ENCODE results near the gene FIGN. TPM values are rescaled to one million over a fixed set of nuclear protein-coding genes. Genes with fewer than 3 reads are reported as not detected.

The FIGN gene
- total and polyA plus RNA-seq, 11 donors: 3.0 to 16.5 (median 12.1) TPM

DNA sequence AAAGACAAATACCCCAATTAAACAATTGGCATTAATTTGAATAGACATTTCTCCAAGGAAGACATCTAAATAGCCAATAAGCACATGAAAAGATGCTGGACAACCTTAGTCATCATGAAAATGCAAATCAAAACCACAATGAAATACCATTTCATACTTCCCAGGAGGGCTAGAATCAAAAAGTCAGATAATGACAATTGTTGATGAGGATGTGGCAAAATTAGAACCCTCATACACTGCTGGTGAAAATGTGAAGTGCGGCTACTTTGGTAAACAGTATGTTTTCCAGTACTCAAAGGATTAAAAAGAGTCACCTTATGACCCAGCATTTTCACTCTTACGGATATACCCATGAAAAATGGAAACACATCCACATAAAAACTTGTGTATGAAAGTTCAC, 91.6 kb downstream of the FIGN start:
- Histone ChIP-seq H3K4me3 (no peak overlapping the region), H3K9me3 (no peaks in the 10 kb centered on the region), H3K27me3 (no peaks in the 10 kb centered on the region), H3K4me1 (peaks cover 0 to 45% (median 7%) of the 10 kb centered on the region in 12 donors), H3K36me3 (no peaks in the 10 kb centered on the region), H3K27ac (no peak overlapping the region)
- no peak for TF ChIP-seq POLR2A (IDR thresholded peaks at IDR 0.05)
- TF ChIP-seq, protein P1, sequence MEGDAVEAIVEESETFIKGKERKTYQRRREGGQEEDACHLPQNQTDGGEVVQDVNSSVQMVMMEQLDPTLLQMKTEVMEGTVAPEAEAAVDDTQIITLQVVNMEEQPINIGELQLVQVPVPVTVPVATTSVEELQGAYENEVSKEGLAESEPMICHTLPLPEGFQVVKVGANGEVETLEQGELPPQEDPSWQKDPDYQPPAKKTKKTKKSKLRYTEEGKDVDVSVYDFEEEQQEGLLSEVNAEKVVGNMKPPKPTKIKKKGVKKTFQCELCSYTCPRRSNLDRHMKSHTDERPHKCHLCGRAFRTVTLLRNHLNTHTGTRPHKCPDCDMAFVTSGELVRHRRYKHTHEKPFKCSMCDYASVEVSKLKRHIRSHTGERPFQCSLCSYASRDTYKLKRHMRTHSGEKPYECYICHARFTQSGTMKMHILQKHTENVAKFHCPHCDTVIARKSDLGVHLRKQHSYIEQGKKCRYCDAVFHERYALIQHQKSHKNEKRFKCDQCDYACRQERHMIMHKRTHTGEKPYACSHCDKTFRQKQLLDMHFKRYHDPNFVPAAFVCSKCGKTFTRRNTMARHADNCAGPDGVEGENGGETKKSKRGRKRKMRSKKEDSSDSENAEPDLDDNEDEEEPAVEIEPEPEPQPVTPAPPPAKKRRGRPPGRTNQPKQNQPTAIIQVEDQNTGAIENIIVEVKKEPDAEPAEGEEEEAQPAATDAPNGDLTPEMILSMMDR (IDR thresholded peaks at IDR 0.05): no peak
- ATAC-seq: no peak
- no peak for DNase-seq
- intact Hi-C loops (cut with DNase I): loop anchor here in 1 of 10 donors (10.0 kb wide), 1 partner anchor 91 kb away; the partner anchor contains the start of gene FIGN
- WGBS, 4 donors: 86 to 95% (median 87%) methylated on average over 2 of the region's 2 CpGs

DNA sequence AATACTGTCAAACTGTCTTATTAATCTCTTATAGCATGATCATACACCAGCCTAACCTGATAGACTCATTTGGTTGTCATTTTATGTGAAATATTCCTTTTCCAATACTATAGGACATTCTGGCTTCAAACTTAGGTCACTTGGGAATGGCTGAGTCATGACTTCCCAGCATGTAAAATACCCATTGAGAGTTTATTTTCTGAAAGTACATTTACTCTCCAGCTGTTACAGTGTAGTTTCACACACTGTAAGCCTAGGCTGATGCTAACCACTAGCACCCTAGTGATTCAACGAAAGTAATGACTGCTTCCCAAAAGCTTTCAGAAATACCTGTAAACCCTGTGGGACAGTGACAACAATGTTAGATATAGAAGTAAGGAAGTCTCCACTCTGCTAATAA, 93.8 kb downstream of the FIGN start:
- H3K9me3 ChIP-seq: no peaks in the 10 kb centered on the region
- 53 to 90% (median 74%) methylated on average over 1 of the region's 1 CpG for WGBS, 4 donors
- intact Hi-C loops (cut with DNase I): loop anchor here in 1 of 10 donors (10.0 kb wide), 1 partner anchor 93 kb away; the partner anchor contains the start of gene FIGN
- no peaks in the 10 kb centered on the region for H3K36me3 ChIP-seq
- no peak overlapping the region for H3K27ac ChIP-seq
- no peaks in the 10 kb centered on the region for H3K27me3 ChIP-seq
- H3K4me1 ChIP-seq: peaks cover 0 to 38% (median 6%) of the 10 kb centered on the region in 12 donors
- DNase-seq: no peak
- no peak overlapping the region for H3K4me3 ChIP-seq
- peak in 1 of 4 donors; percentile 38 for ATAC-seq
- TF ChIP-seq, protein P1 (IDR thresholded peaks at IDR 0.05): no peak
- no peak for TF ChIP-seq POLR2A (IDR thresholded peaks at IDR 0.05)

DNA sequence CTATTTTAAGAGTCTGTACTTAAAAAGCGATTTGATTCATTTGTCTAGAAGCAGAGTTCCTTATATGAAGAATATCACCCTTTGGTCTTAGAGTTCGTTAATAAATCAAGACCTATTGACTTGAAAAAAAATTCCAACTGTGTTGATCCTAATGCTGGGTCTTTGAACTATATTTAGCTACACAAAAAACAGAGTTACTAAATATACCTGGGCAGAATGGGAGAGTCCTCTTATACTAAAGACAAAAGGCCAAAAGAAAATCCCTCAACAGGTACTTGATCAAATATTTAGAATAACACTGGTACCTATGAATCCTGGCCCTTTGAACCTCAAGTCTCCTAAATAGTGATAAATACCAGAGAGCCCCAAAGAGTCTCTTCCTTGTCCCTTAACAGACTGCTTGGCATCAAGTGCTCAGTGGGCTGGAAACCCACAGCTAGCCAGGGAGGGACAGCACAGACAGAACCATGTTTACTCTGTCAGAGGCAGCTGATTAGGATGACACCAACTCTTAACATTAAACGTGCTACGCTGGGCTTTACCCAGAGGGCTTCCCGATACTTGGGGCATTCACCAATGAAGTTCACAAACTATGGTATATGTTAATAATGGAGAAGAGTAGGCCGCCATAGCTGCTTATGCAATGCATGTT, 95.1 kb downstream of the FIGN start:
- Histone ChIP-seq H3K27me3 (no peaks in the 10 kb centered on the region), H3K9me3 (no peaks in the 10 kb centered on the region), H3K4me1 (peaks cover 0 to 35% (median 4%) of the 10 kb centered on the region in 12 donors), H3K27ac (peak overlapping the region in 8 of 12 donors; percentile 6 to 43 (median 14)), H3K4me3 (no peak overlapping the region), H3K36me3 (no peaks in the 10 kb centered on the region)
- 54 to 63% (median 58%) methylated on average over 6 of the region's 6 CpGs for WGBS, 4 donors
- TF ChIP-seq, protein P1 (IDR thresholded peaks at IDR 0.05): no peak
- no peak for TF ChIP-seq POLR2A (IDR thresholded peaks at IDR 0.05)
- intact Hi-C loops (cut with DNase I): loop anchor here in 1 of 10 donors (10.0 kb wide), 1 partner anchor 94 kb away; the partner anchor contains the start of gene FIGN
- no peak for DNase-seq
- peak; percentile 44 to 87 (median 64) for ATAC-seq

DNA sequence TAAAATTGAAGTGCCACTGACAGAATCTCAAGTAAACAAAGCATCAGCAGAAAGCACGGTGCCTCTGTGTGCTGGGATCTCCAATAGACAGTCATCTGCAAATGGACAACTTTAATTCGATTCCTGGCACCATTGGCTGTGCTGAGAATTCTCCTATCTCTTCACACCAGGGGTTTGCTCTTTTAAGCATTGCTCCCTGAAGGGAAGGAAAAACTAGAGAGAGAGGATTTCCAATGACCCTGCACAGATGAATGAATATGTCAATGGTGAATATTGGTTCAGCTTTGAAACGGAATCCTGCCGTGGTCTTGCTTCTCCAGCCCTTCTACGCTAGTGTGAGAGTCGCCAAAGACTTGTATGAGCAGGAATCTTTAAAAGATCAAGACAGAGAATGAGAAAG, 97.9 kb downstream of the FIGN start:
- WGBS, 4 donors: 56 to 71% (median 66%) methylated on average over 6 of the region's 6 CpGs
- no peaks in the 10 kb centered on the region for H3K36me3 ChIP-seq
- no peak overlapping the region for H3K27ac ChIP-seq
- H3K4me3 ChIP-seq: no peak overlapping the region
- intact Hi-C loops (cut with DNase I): no loop called here
- H3K27me3 ChIP-seq: no peaks in the 10 kb centered on the region
- H3K4me1 ChIP-seq: peaks cover 0 to 35% (median 4%) of the 10 kb centered on the region in 12 donors
- DNase-seq (no peak), ATAC-seq (no peak)
- TF ChIP-seq, protein P1 (IDR thresholded peaks at IDR 0.05): no peak
- no peak for TF ChIP-seq POLR2A (IDR thresholded peaks at IDR 0.05)
- H3K9me3 ChIP-seq: no peaks in the 10 kb centered on the region

Data from heart left ventricle (tissue), 16 donors.